Mesendoderm (in vitro differentiated cells): ENCODE measurements around the gene NOS2.
"Not testable (repeated sequence)": the region's sequence is repeated elsewhere in the genome, so short reads cannot be mapped to it uniquely, and the experiment has no call there.

Source experiments
- DNase-seq: peaks from one replicate; pipeline ENCODE4 v3.0.0; 2013
- H2AK5ac ChIP-seq: 2 replicates; pipeline ENCODE4 v1.6.1; 2013; ENCODE audit warnings: low read length, inconsistent platforms
- H2BK120ac ChIP-seq: 2 replicates; pipeline ENCODE4 v1.6.1; 2013; ENCODE audit warnings: low read depth, mild to moderate bottlenecking, low read length, moderate library complexity, mixed read lengths
- H2BK15ac ChIP-seq: replicated peaks from 2 replicates; pipeline ENCODE4 v1.6.1; 2013; ENCODE audit warnings: low read depth, mild to moderate bottlenecking, moderate library complexity
- H2BK5ac ChIP-seq: 2 replicates; pipeline ENCODE4 v1.6.1; 2013; ENCODE audit warnings: low read length, inconsistent platforms
- H3K18ac ChIP-seq: 2 replicates; pipeline ENCODE4 v1.6.1; 2013; ENCODE audit warnings: mild to moderate bottlenecking, low read length, mixed read lengths
- H3K23ac ChIP-seq: one replicate; pipeline ENCODE4 v1.6.1; 2013; ENCODE audit warnings: low read length
- H3K27ac ChIP-seq: 2 replicates; pipeline ENCODE4 v1.5.1; 2013; ENCODE audit warnings: low read depth, mild to moderate bottlenecking, inconsistent platforms, low read length, moderate library complexity
- H3K27me3 ChIP-seq: 2 replicates; pipeline ENCODE4 v1.6.1; 2013; ENCODE audit warnings: low read length, control low read depth, mild to moderate bottlenecking, inconsistent platforms; ENCODE audit not compliant: insufficient read depth, poor library complexity
- H3K36me3 ChIP-seq: 2 replicates; pipeline ENCODE4 v1.6.1; 2013; ENCODE audit warnings: low read length, inconsistent platforms; ENCODE audit not compliant: control insufficient read depth, insufficient read depth
- H3K4ac ChIP-seq: one replicate; pipeline ENCODE4 v1.6.1; 2013; ENCODE audit warnings: low read depth, mild to moderate bottlenecking, low read length, moderate library complexity
- H3K4me1 ChIP-seq: 2 replicates; pipeline ENCODE4 v1.6.1; 2013; ENCODE audit warnings: low read depth, low read length, inconsistent platforms; ENCODE audit not compliant: control insufficient read depth
- H3K4me2 ChIP-seq: 2 replicates; pipeline ENCODE4 v1.6.1; 2013; ENCODE audit warnings: low read length
- H3K4me3 ChIP-seq: 2 replicates; pipeline ENCODE4 v1.5.1; 2013; ENCODE audit warnings: mild to moderate bottlenecking, low read length
- H3K56ac ChIP-seq: one replicate; pipeline ENCODE4 v1.6.1; 2013; ENCODE audit warnings: low read length
- H3K79me1 ChIP-seq: 2 replicates; pipeline ENCODE4 v1.6.1; 2013; ENCODE audit warnings: low read length, inconsistent platforms
- H3K79me2 ChIP-seq: 2 replicates; pipeline ENCODE4 v1.6.1; 2013; ENCODE audit warnings: mild to moderate bottlenecking, low read length; ENCODE audit not compliant: control insufficient read depth, insufficient read depth
- H3K9ac ChIP-seq: 2 replicates; pipeline ENCODE4 v1.6.1; 2013; ENCODE audit warnings: low read length, inconsistent platforms
- H4K5ac ChIP-seq: one replicate; pipeline ENCODE4 v1.6.1; 2013; ENCODE audit warnings: low read length
- H4K8ac ChIP-seq: one replicate; pipeline ENCODE4 v1.6.1; 2013; ENCODE audit warnings: low read depth, mild to moderate bottlenecking, control low read depth, low read length, moderate library complexity
- WGBS: extraction: QIAGEN DNeasy Blood & Tissue Kit; methylation state at CpG from one replicate; pipeline ENCODE4 v1.1.7; 2013; ENCODE audit warnings: low lambda C conversion rate, missing lambda C conversion rate; ENCODE audit not compliant: insufficient coverage; ENCODE audit errors: extremely low coverage; 5-methylcytosine and 5-hydroxymethylcytosine counted together

Gene NOS2

GRCh38 chr17:27740541-27740940 is 59.8 kb downstream of the NOS2 start:
- H3K4ac ChIP-seq, H4K8ac ChIP-seq, DNase-seq, H3K18ac ChIP-seq, H3K4me3 ChIP-seq, H2BK15ac ChIP-seq, H3K79me1 ChIP-seq, H3K23ac ChIP-seq, H4K5ac ChIP-seq, H3K9ac ChIP-seq, H3K4me2 ChIP-seq, H3K27me3 ChIP-seq, H3K4me1 ChIP-seq, H2BK5ac ChIP-seq, H3K27ac ChIP-seq, H2BK120ac ChIP-seq, H3K79me2 ChIP-seq, H3K36me3 ChIP-seq, H3K56ac ChIP-seq, H2AK5ac ChIP-seq: not testable (repeated sequence)
- no CpG with 5 or more reads among the region's 5 CpGs for WGBS

GRCh38 chr17:27733773-27734172 is 66.6 kb downstream of the NOS2 start:
- H2BK120ac ChIP-seq = no peak overlapping the region
- H3K27ac ChIP-seq = no peak overlapping the region
- H2BK15ac ChIP-seq = no peak overlapping the region
- H3K23ac ChIP-seq = no peak overlapping the region
- no peak overlapping the region for H2AK5ac ChIP-seq
- H3K79me2 ChIP-seq = no peaks in the 10 kb centered on the region
- no peak overlapping the region for H2BK5ac ChIP-seq
- no peak overlapping the region for H4K8ac ChIP-seq
- no peak overlapping the region for H3K4me2 ChIP-seq
- peak; percentile 63 for DNase-seq
- H3K56ac ChIP-seq = no peak overlapping the region
- no peak overlapping the region for H3K9ac ChIP-seq
- H3K36me3 ChIP-seq = no peaks in the 10 kb centered on the region
- no CpG with 5 or more reads among the region's 3 CpGs for WGBS
- H3K4me1 ChIP-seq = no peaks in the 10 kb centered on the region
- no peak overlapping the region for H3K4me3 ChIP-seq
- no peak overlapping the region for H3K4ac ChIP-seq
- H3K18ac ChIP-seq = no peak overlapping the region
- H3K79me1 ChIP-seq = no peaks in the 10 kb centered on the region
- no peak overlapping the region for H4K5ac ChIP-seq
- H3K27me3 ChIP-seq = no peaks in the 10 kb centered on the region

DNA sequence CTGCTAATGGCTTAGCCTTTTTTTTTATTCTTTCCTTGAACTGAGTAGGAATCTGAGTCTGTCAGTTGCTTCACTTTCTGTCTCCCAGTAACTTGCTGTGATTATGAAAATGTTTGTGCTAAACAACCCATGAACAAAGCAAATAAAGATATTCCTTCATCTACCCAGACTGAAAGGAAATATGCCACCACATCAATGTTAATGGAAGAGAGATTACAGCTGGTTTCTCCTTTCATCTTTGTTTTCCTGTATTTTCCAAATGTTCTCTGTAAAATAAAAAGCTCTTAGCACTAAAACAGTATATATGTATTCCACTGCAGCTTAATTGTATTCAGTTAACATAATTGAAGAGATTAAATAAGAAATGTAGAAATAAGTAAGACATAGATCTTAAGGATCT is 67.6 kb downstream of the NOS2 start:
- not testable (repeated sequence) for H2BK15ac ChIP-seq, H3K27ac ChIP-seq, H3K18ac ChIP-seq, H2BK5ac ChIP-seq, H3K4ac ChIP-seq, H4K8ac ChIP-seq, H3K56ac ChIP-seq, H2AK5ac ChIP-seq, H3K9ac ChIP-seq, H2BK120ac ChIP-seq, H3K79me1 ChIP-seq, H3K23ac ChIP-seq, H4K5ac ChIP-seq, H3K79me2 ChIP-seq, H3K4me3 ChIP-seq, DNase-seq, H3K36me3 ChIP-seq, H3K27me3 ChIP-seq, H3K4me1 ChIP-seq, H3K4me2 ChIP-seq

DNA sequence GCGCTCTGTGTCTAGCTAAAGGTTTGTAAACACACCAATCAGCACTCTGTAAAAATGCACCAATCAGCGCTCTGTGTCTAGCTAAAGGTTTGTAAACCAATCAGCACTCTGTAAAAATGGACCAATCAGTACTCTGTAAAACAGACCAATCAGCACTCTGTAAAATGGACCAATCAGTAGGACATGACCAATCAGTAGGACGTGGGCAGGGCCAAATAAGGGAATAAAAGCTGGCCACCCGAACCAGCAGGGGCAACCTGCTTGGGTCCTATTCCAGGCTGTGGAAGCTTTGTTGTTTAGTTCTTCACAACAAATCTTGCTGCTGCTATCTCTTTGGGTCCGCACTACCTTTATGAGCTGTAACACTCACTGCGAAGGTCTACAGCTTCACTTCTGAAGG is 74.3 kb downstream of the NOS2 start:
- H3K18ac ChIP-seq, H3K23ac ChIP-seq, H3K36me3 ChIP-seq, H4K5ac ChIP-seq, H3K27me3 ChIP-seq, H3K4ac ChIP-seq, H3K79me2 ChIP-seq, H3K4me2 ChIP-seq, H2BK5ac ChIP-seq, H3K56ac ChIP-seq, H3K27ac ChIP-seq, H2AK5ac ChIP-seq, H3K79me1 ChIP-seq, H3K4me3 ChIP-seq, DNase-seq, H2BK15ac ChIP-seq, H3K4me1 ChIP-seq, H3K9ac ChIP-seq, H4K8ac ChIP-seq, H2BK120ac ChIP-seq: not testable (repeated sequence)
- WGBS = no CpG with 5 or more reads among the region's 6 CpGs

DNA sequence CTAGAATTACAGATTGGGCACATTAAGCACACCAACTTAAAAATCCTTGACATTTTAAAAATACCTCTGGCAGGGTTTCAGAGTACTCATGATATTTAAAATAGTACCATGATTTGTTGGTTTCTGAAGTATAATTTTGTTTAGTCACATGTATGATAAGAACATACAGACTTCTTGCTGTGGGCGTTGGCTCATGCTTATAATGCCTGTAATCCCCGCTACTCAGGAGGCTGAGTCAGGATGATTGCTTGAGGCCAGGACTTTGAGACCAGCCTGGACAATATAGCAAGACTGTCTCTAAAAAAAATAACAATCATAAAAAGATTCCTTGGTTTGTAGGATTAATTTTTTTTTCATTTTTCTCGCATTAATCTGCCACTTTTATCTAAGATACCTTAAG is 78.5 kb downstream of the NOS2 start:
- Histone ChIP-seq H4K5ac (no peak overlapping the region), H3K4me1 (no peaks in the 10 kb centered on the region), H3K36me3 (no peaks in the 10 kb centered on the region), H2BK5ac (no peak overlapping the region), H4K8ac (no peak overlapping the region), H3K4ac (no peak overlapping the region), H3K27ac (no peak overlapping the region), H3K79me1 (no peaks in the 10 kb centered on the region), H3K4me2 (no peak overlapping the region), H3K4me3 (no peak overlapping the region), H3K9ac (no peak overlapping the region), H2BK15ac (no peak overlapping the region), H3K79me2 (no peaks in the 10 kb centered on the region), H3K18ac (no peak overlapping the region), H3K23ac (no peak overlapping the region), H3K27me3 (no peaks in the 10 kb centered on the region), H3K56ac (no peak overlapping the region), H2AK5ac (no peak overlapping the region), H2BK120ac (no peak overlapping the region)
- DNase-seq = no peak
- WGBS = no CpG with 5 or more reads among the region's 3 CpGs
